H1 (cell line): Measurements from ENCODE around the gene PDZRN4. TPM values are rescaled to one million over a fixed set of nuclear protein-coding genes. Genes with fewer than 3 reads are reported as not detected.

Source experiments
- CTCF ChIA-PET: fragments of 300-600 bp; sonication (Branson Sonifier 250); formaldehyde crosslinking; loops from one replicate; lab custom pipeline; 2021; ENCODE audit not compliant: partially characterized antibody; lab: Charles Lee
- POLR2A ChIA-PET: fragments of 300-600 bp; sonication (Branson Sonifier 250); formaldehyde crosslinking; loops from one replicate; lab custom pipeline; 2021; ENCODE audit warnings: inconsistent platforms; ENCODE audit not compliant: partially characterized antibody; lab: Charles Lee
- DNase-seq, 2 experiments: peaks; one replicate each; pipeline versions ENCODE4 v3.0.0 to v3.0.0-alpha.2; 2010 to 2022; ENCODE audit warnings: low spot score in 2 of 2, low read depth in 1 of 2, mixed read lengths in 1 of 2
- FAIRE-seq: peaks from 2 replicates; lab custom pipeline; 2011; peaks lifted over from hg19 to GRCh38; lab: Jason Lieb, UNC
- H2AFZ ChIP-seq: 2 replicates; pipeline ENCODE4 v1.8.1; 2012; ENCODE audit warnings: low read length, inconsistent platforms
- H2AK5ac ChIP-seq: 2 replicates; pipeline ENCODE4 v1.6.1; 2013; ENCODE audit warnings: low read depth, low read length
- H2BK120ac ChIP-seq: replicated peaks from 2 replicates; pipeline ENCODE3; 2013; ENCODE audit warnings: low read depth, low read length, inconsistent platforms
- H2BK12ac ChIP-seq: 2 replicates; pipeline ENCODE4 v1.6.1; 2013; ENCODE audit warnings: low read depth, low read length
- H2BK15ac ChIP-seq: 2 replicates; pipeline ENCODE4 v1.6.1; 2013; ENCODE audit warnings: low read length
- H2BK20ac ChIP-seq: 2 replicates; pipeline ENCODE4 v1.6.1; 2013; ENCODE audit warnings: low read length
- H2BK5ac ChIP-seq: 2 replicates; pipeline ENCODE4 v1.6.1; 2013; ENCODE audit warnings: low read depth, low read length
- H3K14ac ChIP-seq: 2 replicates; pipeline ENCODE4 v1.6.1; 2013; ENCODE audit warnings: inconsistent platforms; ENCODE audit not compliant: insufficient read length
- H3K18ac ChIP-seq: 2 replicates; pipeline ENCODE4 v1.6.1; 2013; ENCODE audit warnings: low read length; ENCODE audit errors: extremely low read depth
- H3K23ac ChIP-seq: 2 replicates; pipeline ENCODE4 v1.6.1; 2013; ENCODE audit warnings: inconsistent platforms; ENCODE audit not compliant: insufficient read length
- H3K23me2 ChIP-seq: 2 replicates; pipeline ENCODE4 v1.6.1; 2013; ENCODE audit warnings: low read depth, low read length
- H3K27ac ChIP-seq: 2 replicates; pipeline ENCODE4 v1.6.1; 2011; ENCODE audit warnings: low read depth, low read length, inconsistent platforms
- H3K27me3 ChIP-seq, 4 experiments: replicated peaks in 1 of 4; 1 replicate in 1 of 4; 2 replicates in 3 of 4; pipeline versions ENCODE4 v1.6.1 to v1.8.1; 2011 to 2013; ENCODE audit warnings: low read length in 3 of 4, mild to moderate bottlenecking in 3 of 4, inconsistent platforms in 2 of 4, mixed read lengths in 2 of 4, moderate library complexity in 1 of 4; ENCODE audit not compliant: control insufficient read depth in 3 of 4, insufficient read depth in 3 of 4; ENCODE audit errors: extremely low read depth in 1 of 4
- H3K36me3 ChIP-seq, 4 experiments: 2 replicates each; pipeline versions ENCODE4 v1.6.1 to v1.8.1; 2011 to 2013; ENCODE audit warnings: mild to moderate bottlenecking in 4 of 4, low read length in 3 of 4, moderate library complexity in 2 of 4, control low read depth in 1 of 4, inconsistent platforms in 1 of 4; ENCODE audit not compliant: insufficient read depth in 4 of 4, control insufficient read depth in 2 of 4
- H3K4ac ChIP-seq: replicated peaks from 2 replicates; pipeline ENCODE3; 2013; ENCODE audit warnings: low read length, low read depth, mixed read lengths, inconsistent platforms; ENCODE audit not compliant: insufficient read length
- H3K4me1 ChIP-seq, 4 experiments: replicated peaks in 1 of 4; 1 replicate in 1 of 4; 2 replicates in 3 of 4; pipeline versions ENCODE4 v1.6.1 to v1.8.1; 2011 to 2013; ENCODE audit warnings: low read length in 3 of 4, inconsistent platforms in 2 of 4, mixed read lengths in 1 of 4; ENCODE audit not compliant: insufficient read depth in 4 of 4, control insufficient read depth in 3 of 4
- H3K4me2 ChIP-seq, 2 experiments: 2 replicates each; pipeline versions ENCODE4 v1.6.1 to v1.8.1; 2011 to 2013; ENCODE audit warnings: low read depth in 2 of 2, low read length in 2 of 2, control low read depth in 1 of 2, inconsistent platforms in 1 of 2, mild to moderate bottlenecking in 1 of 2; ENCODE audit not compliant: insufficient read depth in 1 of 2
- H3K4me3 ChIP-seq, 4 experiments: fragments of 200-600, 300-600 bp in 1 of 4; sonication (generic), shearing (Covaris generic), sonication (Bioruptor Twin) in 1 of 4; 2 replicates each; pipeline versions ENCODE4 v1.5.1 to v1.8.1; 2011 to 2016; ENCODE audit warnings: low read length in 4 of 4, low read depth in 3 of 4, control low read depth in 2 of 4, inconsistent platforms in 2 of 4, mild to moderate bottlenecking in 2 of 4, mixed read lengths in 1 of 4, moderate library complexity in 1 of 4; ENCODE audit not compliant: insufficient read depth in 2 of 4; ENCODE audit errors: extremely low read depth in 1 of 4
- H3K56ac ChIP-seq: replicated peaks from 2 replicates; pipeline ENCODE3; 2013; ENCODE audit warnings: low read depth, mild to moderate bottlenecking, mixed read lengths, low read length, inconsistent platforms; ENCODE audit not compliant: insufficient read length
- H3K79me1 ChIP-seq: 2 replicates; pipeline ENCODE4 v1.6.1; 2013; ENCODE audit warnings: low read depth, low read length, control low read depth
- H3K79me2 ChIP-seq, 2 experiments: 2 replicates each; pipeline versions ENCODE4 v1.6.1 to v1.8.1; 2012 to 2013; ENCODE audit warnings: low read length in 2 of 2, mild to moderate bottlenecking in 2 of 2, inconsistent platforms in 1 of 2; ENCODE audit not compliant: insufficient read depth in 2 of 2, control insufficient read depth in 1 of 2
- H3K9ac ChIP-seq, 4 experiments: replicated peaks in 1 of 4; 1 replicate in 1 of 4; 2 replicates in 3 of 4; pipeline versions ENCODE4 v1.6.1 to v1.8.1; 2011 to 2013; ENCODE audit warnings: low read depth in 3 of 4, low read length in 3 of 4, control low read depth in 2 of 4, mild to moderate bottlenecking in 2 of 4, moderate library complexity in 2 of 4, inconsistent platforms in 1 of 4; ENCODE audit errors: extremely low read depth in 1 of 4
- H3K9me3 ChIP-seq, 2 experiments: 2 replicates each; pipeline versions ENCODE4 v1.6.1 to v1.8.1; 2012 to 2013; ENCODE audit warnings: mild to moderate bottlenecking in 2 of 2, moderate library complexity in 2 of 2, control low read depth in 1 of 2, inconsistent platforms in 1 of 2, low read depth in 1 of 2, low read length in 1 of 2, mixed read lengths in 1 of 2; ENCODE audit not compliant: insufficient read depth in 2 of 2
- H4K20me1 ChIP-seq, 2 experiments: replicated peaks in 1 of 2; 2 replicates each; pipeline versions ENCODE3 to v1.8.1; 2011 to 2013; ENCODE audit warnings: inconsistent platforms in 2 of 2, low read length in 2 of 2, mild to moderate bottlenecking in 1 of 2; ENCODE audit not compliant: insufficient read depth in 2 of 2, control insufficient read depth in 1 of 2
- H4K5ac ChIP-seq: 2 replicates; pipeline ENCODE4 v1.6.1; 2013; ENCODE audit warnings: low read length, low read depth, mixed read lengths, inconsistent platforms; ENCODE audit not compliant: insufficient read length
- H4K8ac ChIP-seq: 2 replicates; pipeline ENCODE4 v1.8.0; 2013; ENCODE audit warnings: mild to moderate bottlenecking, moderate library complexity, low read length, inconsistent platforms; ENCODE audit not compliant: insufficient read depth; ENCODE audit errors: extremely low read depth
- H4K91ac ChIP-seq: replicated peaks from 2 replicates; pipeline ENCODE3; 2013; ENCODE audit warnings: low read length, mixed read lengths, inconsistent platforms; ENCODE audit not compliant: insufficient read length
- BACH1 ChIP-seq: IDR thresholded peaks from 2 replicates; pipeline ENCODE4 v1.6.1; 2012; ENCODE audit warnings: low read length, improper control_type of control experiment
- CBX8 ChIP-seq: fragments of 300-800, 300-1000 bp; sonication (generic); IDR thresholded peaks from 2 replicates; pipeline ENCODE4 v1.7.1; 2016; ENCODE audit warnings: low read depth, low read length, borderline replicate concordance
- EP300 ChIP-seq, 2 experiments: IDR thresholded peaks; 1 replicate in 1 of 2; 2 replicates in 1 of 2; pipeline ENCODE4 v1.6.1; 2011 to 2012; ENCODE audit warnings: low read depth in 2 of 2, low read length in 2 of 2, mild to moderate bottlenecking in 2 of 2, borderline replicate concordance in 1 of 2, inconsistent platforms in 1 of 2, moderate library complexity in 1 of 2
- KDM1A ChIP-seq: fragments of 200-600, 300-600 bp; sonication (generic); IDR thresholded peaks from 2 replicates; pipeline ENCODE4 v1.7.1; 2016; ENCODE audit warnings: mild to moderate bottlenecking, low read length, borderline replicate concordance
- MAX ChIP-seq: IDR thresholded peaks from 2 replicates; pipeline ENCODE4 v1.6.1; 2012; ENCODE audit warnings: inconsistent platforms
- NANOG ChIP-seq: IDR thresholded peaks from 2 replicates; pipeline ENCODE4 v1.6.1; 2011; ENCODE audit warnings: low read length, low read depth, mild to moderate bottlenecking, inconsistent platforms; ENCODE audit not compliant: insufficient read depth, poor library complexity, severe bottlenecking
- SIN3A ChIP-seq, 2 experiments: IDR thresholded peaks in 1 of 2; conservative IDR thresholded peaks in 1 of 2; 2 replicates each; pipeline ENCODE4 v1.6.1; 2011 to 2012; ENCODE audit warnings: low read length in 2 of 2, improper control_type of control experiment in 1 of 2, low read depth in 1 of 2, mild to moderate bottlenecking in 1 of 2
- TAF7 ChIP-seq: optimal IDR thresholded peaks from 2 replicates; pipeline ENCODE3; 2011; ENCODE audit warnings: low read depth, mild to moderate bottlenecking, inconsistent platforms, low read length, moderate library complexity, borderline replicate concordance
- TBP ChIP-seq: IDR thresholded peaks from 2 replicates; pipeline ENCODE4 v1.6.1; 2011; ENCODE audit warnings: low read depth, low read length, improper control_type of control experiment
- WGBS, 2 experiments: shearing (Covaris generic) in 1 of 2; methylation state at CpG; one replicate each; pipeline versions ENCODE4 v1.1.6 to v1.1.7; 2013 to 2015; ENCODE audit warnings: low lambda C conversion rate in 2 of 2, mixed read lengths in 2 of 2, inconsistent platforms in 1 of 2, low coverage in 1 of 2, missing lambda C conversion rate in 1 of 2; ENCODE audit not compliant: insufficient replicate concordance in 2 of 2, insufficient coverage in 1 of 2, insufficient read length in 1 of 2; ENCODE audit errors: extremely low coverage in 1 of 2, missing lambda C conversion rate in 1 of 2; 5-methylcytosine and 5-hydroxymethylcytosine counted together
- polyA plus RNA-seq, 7 experiments: library from polyadenylated mRNA; depleted of rRNA in 3 of 7; stranded (reverse) in 5 of 7; unstranded in 2 of 7; fragments of >200 nt in 5 of 7; fragments of 200-250 nt in 2 of 7; gene quantifications; 1 replicate in 5 of 7; 2 replicates in 1 of 7; 4 replicates in 1 of 7; pipeline versions ENCODE4 v1.2.1 to v1.2.3, GENCODE V29; 2011 to 2013; ENCODE audit warnings: missing spikeins in 2 of 7, mixed read lengths in 2 of 7
- total RNA-seq: library from RNA; stranded (reverse); fragmentation: NEBNext Ultra II Directional; extraction: Animal tissue kit (Norgen Biotek cat#: 25700); gene quantifications from 2 replicates; pipeline ENCODE4 v1.2.1, GENCODE V29; 2021

Gene PDZRN4
- total and polyA plus RNA-seq, 2 of the 8 experiments (the other 6 are each of a cell fraction or from before 2014, with no cell fraction given), result not detected

GRCh38 chr12:41520869-41521268 is 332.7 kb downstream of the PDZRN4 start:
- Histone ChIP-seq H4K5ac (no peak overlapping the region), H3K4ac (no peak overlapping the region), H3K23me2 (no peaks in the 10 kb centered on the region), H2AFZ (no peak overlapping the region), H3K9me3 (no peaks in the 10 kb centered on the region), H3K14ac (no peak overlapping the region), H3K27ac (no peak overlapping the region), H4K8ac (no peak overlapping the region), H3K56ac (no peak overlapping the region), H2BK12ac (no peak overlapping the region), H2BK20ac (no peak overlapping the region), H3K79me2 (no peaks in the 10 kb centered on the region), H2BK5ac (no peak overlapping the region), H2BK120ac (no peak overlapping the region), H4K20me1 (no peaks in the 10 kb centered on the region), H2AK5ac (no peak overlapping the region), H3K4me1 (no peaks in the 10 kb centered on the region; a peak in 1 of 7 replicates), H3K4me2 (no peak overlapping the region), H3K23ac (no peak overlapping the region), H3K79me1 (no peaks in the 10 kb centered on the region), H4K91ac (no peak overlapping the region), H3K36me3 (no peaks in the 10 kb centered on the region), H3K9ac (peak overlapping the region in 1 of 4 experiments; percentile 8; a peak in 1 of 7 replicates), H2BK15ac (no peak overlapping the region), H3K18ac (no peak overlapping the region), H3K27me3 (no peaks in the 10 kb centered on the region), H3K4me3 (no peak overlapping the region)
- TF ChIP-seq TBP (no peak), BACH1 (no peak), SIN3A (conservative IDR thresholded peaks at IDR 0.05 in 1 of 2, IDR thresholded peaks at IDR 0.05 in 1 of 2; ENCODE audit: low read depth in 1 of 2, low read length in 2 of 2) (no peak), MAX (no peak), CBX8 (no peak), TAF7 (no peak), NANOG (no peak), EP300 (IDR thresholded peaks at IDR 0.05; ENCODE audit: borderline replicate concordance in 1 of 2, low read depth in 2 of 2, low read length in 2 of 2) (no peak), KDM1A (no peak)
- FAIRE-seq (no peak), DNase-seq (no peak)
- POLR2A ChIA-PET, result no interaction called here
- CTCF ChIA-PET, result no interaction called here
- 98% methylated on average over 3 of the region's 3 CpGs; no CpG with 5 or more reads in 1 of the 2 experiments for WGBS, 2 experiments
